IMR-90 (cell line): ENCODE measurements around the gene SMAD7. TPM values are rescaled to one million over a fixed set of nuclear protein-coding genes. Genes with fewer than 3 reads are reported as not detected.

Experiments
- ATAC-seq: fragments of 200-7000 bp; cut with Tn5 transposase; 2 replicates; pipeline ENCODE4 v1.9.1; 2020; ENCODE audit warnings: low read depth, mild to moderate bottlenecking, moderate library complexity
- BruUV-seq: library from RNA; stranded (reverse); fragments of 400-500 nt; replicated peaks from 2 replicates; lab custom pipeline; 2021; lab: Mats Ljungman, UMichigan
- CTCF ChIA-PET: fragments of 300-600 bp; formaldehyde crosslinking; extraction: SDS; loops from one replicate; lab custom pipeline; 2021; ENCODE audit warnings: antibody characterized with exemption; lab: Yijun Ruan, JAX
- POLR2A ChIA-PET: fragments of 300-600 bp; sonication (Branson Sonifier 250); formaldehyde crosslinking; loops from one replicate; lab custom pipeline; 2022; ENCODE audit warnings: antibody characterized with exemption; ENCODE audit not compliant: unreplicated experiment; lab: Charles Lee
- DNase-seq: peaks from one replicate; pipeline ENCODE4 v3.0.0; 2013
- H2AFZ ChIP-seq: replicated peaks from 2 replicates; pipeline ENCODE3; 2013; ENCODE audit warnings: low read length, mild to moderate bottlenecking; ENCODE audit not compliant: poor library complexity
- H2AK5ac ChIP-seq: 2 replicates; pipeline ENCODE4 v1.6.1; 2013; ENCODE audit warnings: low read depth, low read length, inconsistent platforms
- H2AK9ac ChIP-seq: replicated peaks from 2 replicates; pipeline ENCODE3; 2013; ENCODE audit warnings: mild to moderate bottlenecking, low read depth, low read length, moderate library complexity; ENCODE audit not compliant: poor library complexity
- H2BK120ac ChIP-seq: 2 replicates; pipeline ENCODE4 v1.6.1; 2013; ENCODE audit warnings: low read depth, low read length, inconsistent platforms
- H2BK15ac ChIP-seq: 3 replicates; pipeline ENCODE4 v1.6.1; 2013; ENCODE audit warnings: low read depth, low read length, inconsistent platforms
- H2BK20ac ChIP-seq: 2 replicates; pipeline ENCODE4 v1.6.1; 2013; ENCODE audit warnings: low read depth, mild to moderate bottlenecking, inconsistent platforms, low read length, moderate library complexity
- H2BK5ac ChIP-seq: 2 replicates; pipeline ENCODE4 v1.6.1; 2013; ENCODE audit warnings: mild to moderate bottlenecking, low read depth, low read length, inconsistent platforms; ENCODE audit not compliant: poor library complexity, severe bottlenecking
- H3K14ac ChIP-seq: replicated peaks from 2 replicates; pipeline ENCODE4 v1.6.1; 2013; ENCODE audit warnings: low read depth, low read length, inconsistent platforms
- H3K18ac ChIP-seq: 2 replicates; pipeline ENCODE4 v1.6.1; 2013; ENCODE audit warnings: low read depth, low read length, control low read depth
- H3K23ac ChIP-seq: 2 replicates; pipeline ENCODE4 v1.6.1; 2013; ENCODE audit warnings: low read depth, low read length, inconsistent platforms
- H3K27ac ChIP-seq: 2 replicates; pipeline ENCODE4 v1.5.1; 2013; ENCODE audit warnings: mild to moderate bottlenecking, control low read depth, low read length; ENCODE audit not compliant: insufficient read depth
- H3K27me3 ChIP-seq: 2 replicates; pipeline ENCODE4 v1.6.1; 2013; ENCODE audit warnings: low read length; ENCODE audit not compliant: control insufficient read depth, insufficient read depth
- H3K36me3 ChIP-seq: 2 replicates; pipeline ENCODE4 v1.6.1; 2013; ENCODE audit warnings: low read length, mixed read lengths; ENCODE audit not compliant: control insufficient read depth, insufficient read depth
- H3K4ac ChIP-seq: 2 replicates; pipeline ENCODE4 v1.6.1; 2013; ENCODE audit warnings: low read depth, low read length, inconsistent platforms
- H3K4me1 ChIP-seq: 2 replicates; pipeline ENCODE4 v1.6.1; 2013; ENCODE audit warnings: low read length, mixed read lengths; ENCODE audit not compliant: control insufficient read depth, insufficient read depth
- H3K4me2 ChIP-seq: 2 replicates; pipeline ENCODE4 v1.6.1; 2013; ENCODE audit warnings: low read depth, mild to moderate bottlenecking, control low read depth, low read length, moderate library complexity
- H3K4me3 ChIP-seq: 2 replicates; pipeline ENCODE4 v1.5.1; 2013; ENCODE audit warnings: low read depth, mild to moderate bottlenecking, control low read depth, low read length, moderate library complexity; ENCODE audit not compliant: insufficient read depth
- H3K56ac ChIP-seq: 2 replicates; pipeline ENCODE4 v1.6.1; 2013; ENCODE audit warnings: low read length, inconsistent platforms; ENCODE audit not compliant: insufficient read depth; ENCODE audit errors: extremely low read depth
- H3K79me1 ChIP-seq, 2 experiments: 2 replicates each; pipeline ENCODE4 v1.6.1; 2013; ENCODE audit warnings: low read length in 2 of 2, inconsistent platforms in 1 of 2, low read depth in 1 of 2
- H3K9ac ChIP-seq: 2 replicates; pipeline ENCODE4 v1.6.1; 2013; ENCODE audit warnings: low read depth, low read length, control low read depth
- H3K9me1 ChIP-seq: 2 replicates; pipeline ENCODE4 v1.6.1; 2013; ENCODE audit warnings: low read length, inconsistent platforms; ENCODE audit not compliant: insufficient read depth
- H3K9me3 ChIP-seq: 2 replicates; pipeline ENCODE4 v1.6.1; 2013; ENCODE audit warnings: low read length; ENCODE audit not compliant: control insufficient read depth, insufficient read depth
- H4K20me1 ChIP-seq: 2 replicates; pipeline ENCODE4 v1.6.1; 2013; ENCODE audit warnings: low read length, inconsistent platforms; ENCODE audit not compliant: insufficient read depth
- H4K5ac ChIP-seq: 2 replicates; pipeline ENCODE4 v1.6.1; 2013; ENCODE audit warnings: mild to moderate bottlenecking, low read depth, low read length, control low read depth
- H4K8ac ChIP-seq, 2 experiments: 2 replicates each; pipeline ENCODE4 v1.6.1; 2013; ENCODE audit warnings: low read depth in 2 of 2, low read length in 2 of 2, control low read depth in 1 of 2, inconsistent platforms in 1 of 2
- H4K91ac ChIP-seq: 2 replicates; pipeline ENCODE4 v1.6.1; 2013; ENCODE audit warnings: low read depth, low read length, inconsistent platforms; ENCODE audit not compliant: insufficient read depth
- RCOR1 ChIP-seq: IDR thresholded peaks from 2 replicates; pipeline ENCODE4 v1.6.1; 2012; ENCODE audit warnings: mild to moderate bottlenecking, low read length, improper control_type of control experiment; ENCODE audit not compliant: insufficient replicate concordance
- WGBS, 2 experiments: methylation state at CpG; one replicate each; pipeline versions ENCODE4 v1.1.5 to v1.1.7; 2013; ENCODE audit warnings: missing lambda C conversion rate in 2 of 2; ENCODE audit not compliant: insufficient read length in 1 of 2; ENCODE audit errors: extremely low coverage in 2 of 2; 5-methylcytosine and 5-hydroxymethylcytosine counted together
- dilution Hi-C: fragments of 300-500 bp; cut with HindIII; formaldehyde crosslinking; loops from one replicate; pipeline ENCODE4 v1.14.3; 2018; ENCODE audit warnings: low sequenced_read_pairs; ENCODE audit not compliant: unreplicated experiment
- in situ Hi-C: fragments of 300-500 bp; cut with MboI; formaldehyde crosslinking; loops from 3 replicates; pipeline ENCODE4 v1.14.3; 2019; ENCODE audit warnings: low sequenced_read_pairs, inconsistent platforms, mixed read lengths
- intact Hi-C: fragments of 100-400 bp; cut with micrococcal nuclease; formaldehyde crosslinking; loops from 2 replicates; pipeline ENCODE4 v1.10.0; 2022
- polyA plus RNA-seq, 3 experiments: library from polyadenylated mRNA; depleted of rRNA; stranded (reverse); fragments of >200 nt; gene quantifications; 2 replicates each; pipeline ENCODE4 v1.2.3, GENCODE V29; 2012; ENCODE audit warnings: low replicate concordance in 1 of 3
- total RNA-seq: library from RNA; depleted of rRNA; stranded (reverse); fragments of >200 nt; gene quantifications from 2 replicates; pipeline ENCODE4 v1.2.3, GENCODE V29; 2012
- TF ChIP-seq, protein P1 (sequence below): conservative IDR thresholded peaks from 2 replicates; pipeline ENCODE4 v1.5.1; 2012; ENCODE audit warnings: mild to moderate bottlenecking, low read depth, low read length, improper control_type of control experiment
- TF ChIP-seq, protein P2 (sequence below): fragments of 150-350 bp; IDR thresholded peaks from 2 replicates; pipeline ENCODE4 v1.6.1; 2017; ENCODE audit warnings: mild to moderate bottlenecking, antibody characterized with exemption, low read length, low read depth

The SMAD7 gene
- total and polyA plus RNA-seq, 2 of the 4 experiments (the other 2 are of a cell fraction): 15.8 to 17.6 TPM

DNA sequence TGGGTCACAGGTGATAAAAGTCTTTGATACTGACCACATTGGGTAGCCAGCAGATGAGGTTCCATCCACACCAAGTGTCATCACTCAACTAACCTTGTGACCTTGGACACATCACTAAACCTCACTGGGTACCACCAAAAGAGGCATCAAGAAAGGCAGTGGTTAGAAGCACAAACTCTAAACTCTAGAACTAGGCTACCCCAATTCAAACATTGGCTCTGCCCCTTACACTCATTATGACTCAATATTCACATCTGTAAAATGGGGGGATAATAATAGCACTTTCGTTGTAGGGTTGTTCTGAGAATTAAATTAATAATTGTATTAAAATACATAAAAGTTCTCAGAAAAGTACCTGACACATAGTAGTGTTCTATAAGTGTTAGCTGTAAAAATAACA is 15.8 kb upstream of the SMAD7 start:
- no peaks in the 10 kb centered on the region for H3K79me1 ChIP-seq
- H4K91ac ChIP-seq: no peak overlapping the region
- no peak overlapping the region for H3K9ac ChIP-seq
- H2AK9ac ChIP-seq: no peak overlapping the region
- H3K9me1 ChIP-seq: peaks cover 4% of the 10 kb centered on the region; the same call in 1 of the 2 replicates
- H3K27me3 ChIP-seq: peaks cover 12% of the 10 kb centered on the region
- no peak for TF ChIP-seq RCOR1
- TF ChIP-seq, protein P1, sequence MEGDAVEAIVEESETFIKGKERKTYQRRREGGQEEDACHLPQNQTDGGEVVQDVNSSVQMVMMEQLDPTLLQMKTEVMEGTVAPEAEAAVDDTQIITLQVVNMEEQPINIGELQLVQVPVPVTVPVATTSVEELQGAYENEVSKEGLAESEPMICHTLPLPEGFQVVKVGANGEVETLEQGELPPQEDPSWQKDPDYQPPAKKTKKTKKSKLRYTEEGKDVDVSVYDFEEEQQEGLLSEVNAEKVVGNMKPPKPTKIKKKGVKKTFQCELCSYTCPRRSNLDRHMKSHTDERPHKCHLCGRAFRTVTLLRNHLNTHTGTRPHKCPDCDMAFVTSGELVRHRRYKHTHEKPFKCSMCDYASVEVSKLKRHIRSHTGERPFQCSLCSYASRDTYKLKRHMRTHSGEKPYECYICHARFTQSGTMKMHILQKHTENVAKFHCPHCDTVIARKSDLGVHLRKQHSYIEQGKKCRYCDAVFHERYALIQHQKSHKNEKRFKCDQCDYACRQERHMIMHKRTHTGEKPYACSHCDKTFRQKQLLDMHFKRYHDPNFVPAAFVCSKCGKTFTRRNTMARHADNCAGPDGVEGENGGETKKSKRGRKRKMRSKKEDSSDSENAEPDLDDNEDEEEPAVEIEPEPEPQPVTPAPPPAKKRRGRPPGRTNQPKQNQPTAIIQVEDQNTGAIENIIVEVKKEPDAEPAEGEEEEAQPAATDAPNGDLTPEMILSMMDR: no peak
- TF ChIP-seq, protein P2, sequence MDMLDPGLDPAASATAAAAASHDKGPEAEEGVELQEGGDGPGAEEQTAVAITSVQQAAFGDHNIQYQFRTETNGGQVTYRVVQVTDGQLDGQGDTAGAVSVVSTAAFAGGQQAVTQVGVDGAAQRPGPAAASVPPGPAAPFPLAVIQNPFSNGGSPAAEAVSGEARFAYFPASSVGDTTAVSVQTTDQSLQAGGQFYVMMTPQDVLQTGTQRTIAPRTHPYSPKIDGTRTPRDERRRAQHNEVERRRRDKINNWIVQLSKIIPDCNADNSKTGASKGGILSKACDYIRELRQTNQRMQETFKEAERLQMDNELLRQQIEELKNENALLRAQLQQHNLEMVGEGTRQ: no peak
- DNase-seq (no peak), ATAC-seq (no peak)
- no peaks in the 10 kb centered on the region for H3K9me3 ChIP-seq
- no peak overlapping the region; the same call in 1 of the 2 replicates for H3K14ac ChIP-seq
- dilution Hi-C loops (no loop called here), in situ Hi-C loops (no loop called here), intact Hi-C loops (no loop called here)
- H3K4ac ChIP-seq: no peak overlapping the region
- no peaks in the 10 kb centered on the region for H3K36me3 ChIP-seq
- WGBS, 2 experiments: no CpG with 5 or more reads among the region's 1 CpG
- H3K56ac ChIP-seq: no peak overlapping the region
- peaks cover 14% of the 10 kb centered on the region; the same call in 1 of the 2 replicates for H3K4me1 ChIP-seq
- no peak overlapping the region for H3K23ac ChIP-seq
- no peak overlapping the region for H2BK120ac ChIP-seq
- H4K8ac ChIP-seq: no peak overlapping the region
- no peak overlapping the region for H2BK5ac ChIP-seq
- BruUV-seq: no TSS peak
- H4K20me1 ChIP-seq: no peaks in the 10 kb centered on the region
- H2AK5ac ChIP-seq: no peak overlapping the region
- no peak overlapping the region for H3K4me3 ChIP-seq
- no peak overlapping the region for H2AFZ ChIP-seq
- ChIA-PET POLR2A (no interaction called here), CTCF (no interaction called here)
- H4K5ac ChIP-seq: no peak overlapping the region
- no peak overlapping the region for H2BK15ac ChIP-seq
- H2BK20ac ChIP-seq: no peak overlapping the region
- no peak overlapping the region for H3K27ac ChIP-seq
- H3K4me2 ChIP-seq: no peak overlapping the region
- H3K18ac ChIP-seq: no peak overlapping the region
